HFFc6 (cell line): Measurements from ENCODE around the gene FOLR2. TPM values are rescaled to one million over a fixed set of nuclear protein-coding genes. Genes with fewer than 3 reads are reported as not detected.

ENCODE experiments used
- DNase-seq: peaks from one replicate; pipeline ENCODE4 v3.0.0-alpha.2; 2018
- H3K27ac Mint-ChIP-seq: 2 replicates; pipeline ENCODE4 v1.8.0; 2020; ENCODE audit warnings: mild to moderate bottlenecking, mixed read lengths
- H3K27me3 Mint-ChIP-seq: 2 replicates; pipeline ENCODE4 v1.8.0; 2021; ENCODE audit warnings: mild to moderate bottlenecking, moderate library complexity, mixed read lengths; ENCODE audit not compliant: insufficient read depth
- H3K36me3 Mint-ChIP-seq: 2 replicates; pipeline ENCODE4 v1.8.0; 2021; ENCODE audit warnings: low read depth, mixed read lengths
- H3K4me1 Mint-ChIP-seq: 2 replicates; pipeline ENCODE4 v1.8.0; 2020; ENCODE audit warnings: low read depth, mixed read lengths
- H3K4me3 Mint-ChIP-seq: 2 replicates; pipeline ENCODE4 v1.8.0; 2020; ENCODE audit warnings: mild to moderate bottlenecking, moderate library complexity, mixed read lengths
- H3K9me3 Mint-ChIP-seq: 2 replicates; pipeline ENCODE4 v1.8.0; 2020; ENCODE audit warnings: mild to moderate bottlenecking, mixed read lengths
- total RNA-seq, 6 experiments: library from RNA; stranded (reverse); fragmentation: NEBNext Ultra II Directional; extraction: Animal tissue kit (Norgen Biotek cat#: 25700); gene quantifications; 2 replicates in 1 of 6; 3 replicates in 5 of 6; pipeline ENCODE4 v1.2.3, GENCODE V29; 2021
- TF ChIP-seq, protein P1 (sequence below): fragments of 200-600 bp; sonication (generic); IDR thresholded peaks from 2 replicates; pipeline ENCODE4 v1.5.0; 2021; ENCODE audit warnings: antibody characterized with exemption, mild to moderate bottlenecking

Gene FOLR2
- total RNA-seq, 6 experiments from 2014 or later = not detected

DNA sequence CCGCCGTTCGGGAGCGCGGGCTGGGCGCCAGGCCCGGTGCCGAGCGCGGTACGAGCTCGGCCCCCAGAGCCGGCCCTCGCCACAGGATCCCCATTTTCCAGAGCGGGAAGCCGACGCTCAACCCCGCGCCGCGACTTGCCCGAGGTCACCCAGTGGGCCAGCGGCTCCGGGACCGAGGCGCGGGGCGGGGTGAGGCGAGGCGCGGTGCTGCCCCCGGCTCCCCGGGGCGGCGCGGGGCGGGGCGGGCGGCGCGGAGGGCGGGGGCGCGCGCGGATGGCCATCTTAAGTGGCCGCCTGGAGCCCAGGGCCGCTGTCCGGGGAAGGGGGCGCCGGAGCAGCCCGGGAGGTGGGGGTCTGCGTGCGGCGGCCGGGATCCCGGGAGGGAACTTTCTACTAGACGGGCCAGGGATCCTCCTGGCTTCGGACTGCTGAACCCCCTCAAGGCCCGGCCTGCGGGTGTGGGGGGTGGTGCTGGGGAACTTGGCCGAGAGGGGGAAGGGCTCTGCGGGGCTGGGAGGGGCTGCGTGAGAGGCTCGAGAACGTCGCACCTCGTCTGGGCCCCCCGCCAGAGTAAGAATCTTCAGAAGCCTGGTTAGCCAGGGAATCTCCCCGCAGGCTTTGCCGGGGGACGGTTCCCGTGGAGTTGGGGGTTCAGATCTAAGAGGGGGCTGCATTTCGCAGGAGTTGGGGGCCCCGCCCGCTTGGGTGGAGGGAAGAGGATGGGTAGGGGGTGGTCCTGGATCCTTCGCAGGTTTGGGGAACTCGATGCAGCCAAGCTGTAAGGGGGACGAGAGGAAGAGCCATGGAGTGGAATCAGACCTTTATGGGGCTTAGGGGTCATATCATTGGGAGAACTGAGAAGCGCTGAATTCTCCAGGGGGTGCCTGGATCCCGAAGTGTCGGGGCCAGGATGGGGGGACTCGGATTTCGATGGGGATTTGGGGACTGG lies 7.3 kb downstream of the FOLR2 start:
- Mint-ChIP-seq H3K27me3 (peaks cover 2% of the 10 kb centered on the region; the same call in 1 of the 2 replicates), H3K9me3 (no peaks in the 10 kb centered on the region), H3K4me1 (peaks cover 27% of the 10 kb centered on the region), H3K4me3 (peak overlapping the region; percentile 98), H3K27ac (peak overlapping the region; percentile 88), H3K36me3 (peaks cover 5% of the 10 kb centered on the region; the same call in 1 of the 2 replicates)
- peak; percentile 36 for DNase-seq
- TF ChIP-seq, protein P1, sequence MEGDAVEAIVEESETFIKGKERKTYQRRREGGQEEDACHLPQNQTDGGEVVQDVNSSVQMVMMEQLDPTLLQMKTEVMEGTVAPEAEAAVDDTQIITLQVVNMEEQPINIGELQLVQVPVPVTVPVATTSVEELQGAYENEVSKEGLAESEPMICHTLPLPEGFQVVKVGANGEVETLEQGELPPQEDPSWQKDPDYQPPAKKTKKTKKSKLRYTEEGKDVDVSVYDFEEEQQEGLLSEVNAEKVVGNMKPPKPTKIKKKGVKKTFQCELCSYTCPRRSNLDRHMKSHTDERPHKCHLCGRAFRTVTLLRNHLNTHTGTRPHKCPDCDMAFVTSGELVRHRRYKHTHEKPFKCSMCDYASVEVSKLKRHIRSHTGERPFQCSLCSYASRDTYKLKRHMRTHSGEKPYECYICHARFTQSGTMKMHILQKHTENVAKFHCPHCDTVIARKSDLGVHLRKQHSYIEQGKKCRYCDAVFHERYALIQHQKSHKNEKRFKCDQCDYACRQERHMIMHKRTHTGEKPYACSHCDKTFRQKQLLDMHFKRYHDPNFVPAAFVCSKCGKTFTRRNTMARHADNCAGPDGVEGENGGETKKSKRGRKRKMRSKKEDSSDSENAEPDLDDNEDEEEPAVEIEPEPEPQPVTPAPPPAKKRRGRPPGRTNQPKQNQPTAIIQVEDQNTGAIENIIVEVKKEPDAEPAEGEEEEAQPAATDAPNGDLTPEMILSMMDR = no peak

DNA sequence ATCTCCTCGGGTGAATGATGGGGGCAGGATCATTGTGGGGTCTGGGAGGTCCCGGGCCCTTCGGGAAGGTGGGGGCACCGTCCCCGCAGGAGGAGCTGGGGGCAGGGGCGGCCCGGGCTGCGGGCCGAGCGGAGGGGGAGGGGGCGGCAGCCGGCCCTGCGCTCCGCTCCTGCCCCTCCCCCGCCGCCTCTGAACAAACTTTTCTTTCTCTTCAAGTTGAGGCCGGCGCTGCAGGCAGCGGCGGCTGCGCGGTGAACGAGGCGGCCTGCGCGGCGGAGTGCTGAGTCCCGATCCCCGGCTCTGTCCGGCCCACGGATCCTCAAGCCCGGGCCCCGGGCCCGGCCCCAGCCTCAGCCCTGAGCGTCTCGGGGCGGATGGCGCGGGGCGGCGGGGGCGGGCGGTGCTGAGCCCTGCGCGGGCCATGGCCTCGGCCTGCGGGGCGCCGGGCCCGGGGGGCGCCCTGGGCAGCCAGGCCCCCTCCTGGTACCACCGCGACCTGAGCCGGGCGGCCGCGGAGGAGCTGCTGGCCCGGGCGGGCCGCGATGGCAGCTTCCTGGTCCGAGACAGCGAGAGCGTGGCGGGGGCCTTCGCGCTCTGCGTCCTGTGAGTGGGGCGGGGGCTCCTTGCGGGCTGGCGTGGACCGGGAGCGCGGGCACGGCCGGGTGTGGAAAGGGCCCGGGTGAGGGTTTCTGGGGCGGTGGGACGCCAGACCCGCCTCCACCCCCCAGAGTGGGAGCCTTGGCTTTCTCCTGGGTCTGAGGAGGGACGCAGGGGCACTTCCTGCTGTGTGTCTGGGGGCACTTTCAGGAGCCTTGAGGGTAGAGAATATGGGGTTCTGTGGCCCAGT lies 8.2 kb downstream of the FOLR2 start, which contains the start of gene INPPL1:
Gene INPPL1, plus strand, starts transcription at position 204 of the 847 bp plus-strand sequence. Its CDS starts 218 bp downstream, at position 422.
- H3K9me3 Mint-ChIP-seq = no peaks in the 10 kb centered on the region
- TF ChIP-seq, protein P1 = no peak
- H3K36me3 Mint-ChIP-seq = peaks cover 12% of the 10 kb centered on the region; the same call in 1 of the 2 replicates
- peaks cover 2% of the 10 kb centered on the region; the same call in 1 of the 2 replicates for H3K27me3 Mint-ChIP-seq
- peak within 1 kb of the TSS; percentile 88 for H3K27ac Mint-ChIP-seq
- DNase-seq = no peak
- H3K4me1 Mint-ChIP-seq = peaks cover 27% of the 10 kb centered on the region
- H3K4me3 Mint-ChIP-seq = peak within 1 kb of the TSS; percentile 98

DNA sequence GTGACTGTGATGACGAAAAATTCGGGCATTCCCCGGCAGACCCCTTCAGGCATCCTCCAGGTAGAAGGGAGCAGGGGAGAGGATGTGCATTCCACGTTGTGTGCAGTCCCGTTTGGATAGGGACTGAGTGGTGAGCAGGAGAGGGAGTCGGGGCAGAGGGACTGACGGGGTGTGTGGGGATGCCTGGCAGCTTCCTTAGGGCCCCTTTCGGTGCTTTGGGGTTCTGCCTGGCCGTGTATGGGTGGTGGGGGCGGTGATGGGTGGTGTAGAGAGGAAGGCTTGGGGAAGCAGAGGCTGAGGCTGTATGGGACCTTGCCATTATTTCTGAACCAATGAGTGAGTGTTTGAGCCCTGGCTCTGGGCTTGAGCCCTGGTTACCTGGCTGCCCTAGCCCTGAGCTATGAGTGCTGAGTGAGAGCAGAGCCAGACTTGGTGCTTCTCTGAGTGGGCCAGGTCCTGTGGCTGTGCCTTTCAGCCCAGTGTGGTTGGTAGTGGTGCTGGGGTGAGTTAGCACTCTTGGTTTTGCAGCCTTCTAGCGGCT lies 8.9 kb downstream of the FOLR2 start:
- H3K36me3 Mint-ChIP-seq = peaks cover 12% of the 10 kb centered on the region; the same call in 1 of the 2 replicates
- H3K27me3 Mint-ChIP-seq = peaks cover 2% of the 10 kb centered on the region; the same call in 1 of the 2 replicates
- peak overlapping the region; percentile 95 for H3K4me3 Mint-ChIP-seq
- H3K9me3 Mint-ChIP-seq = no peaks in the 10 kb centered on the region
- DNase-seq = no peak
- peaks cover 27% of the 10 kb centered on the region for H3K4me1 Mint-ChIP-seq
- H3K27ac Mint-ChIP-seq = peak overlapping the region; percentile 85
- TF ChIP-seq, protein P1 = no peak

DNA sequence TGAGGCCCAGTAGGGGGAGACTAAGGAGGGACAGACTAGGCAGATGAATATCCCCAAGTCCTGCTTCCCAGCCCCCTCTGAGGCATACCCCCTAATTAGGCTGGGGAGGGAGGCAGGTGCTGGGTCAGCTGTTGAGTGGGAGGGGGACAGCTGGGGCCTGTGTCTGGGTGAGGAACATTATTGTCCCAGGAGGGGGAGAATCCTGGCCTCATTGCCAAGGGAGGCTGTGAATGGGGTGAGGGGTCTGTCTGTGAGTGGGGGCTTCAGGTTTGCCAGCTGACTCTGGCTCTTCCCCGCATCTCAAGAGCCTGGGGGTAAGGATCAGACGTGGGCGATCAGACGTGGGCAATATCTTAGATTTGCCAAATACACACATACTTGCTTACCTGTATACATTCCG lies 10.1 kb downstream of the FOLR2 start:
- Mint-ChIP-seq H3K9me3 (no peaks in the 10 kb centered on the region), H3K27me3 (peaks cover 2% of the 10 kb centered on the region; the same call in 1 of the 2 replicates), H3K4me1 (peaks cover 27% of the 10 kb centered on the region), H3K4me3 (peak overlapping the region; percentile 95), H3K27ac (no peak overlapping the region), H3K36me3 (peaks cover 18% of the 10 kb centered on the region; the same call in 1 of the 2 replicates)
- TF ChIP-seq, protein P1 = no peak
- DNase-seq = no peak
